Islet of Langerhans (tissue), 1 donor: ENCODE data around the gene RUSF1.
"Not testable (repeated sequence)": the region's sequence is repeated elsewhere in the genome, so short reads cannot be mapped to it uniquely, and the experiment has no call there.

Experiments
- FAIRE-seq: peaks from one replicate; lab custom pipeline; 2011; peaks lifted over from hg19 to GRCh38; lab: Jason Lieb, UNC

RUSF1 gene

DNA sequence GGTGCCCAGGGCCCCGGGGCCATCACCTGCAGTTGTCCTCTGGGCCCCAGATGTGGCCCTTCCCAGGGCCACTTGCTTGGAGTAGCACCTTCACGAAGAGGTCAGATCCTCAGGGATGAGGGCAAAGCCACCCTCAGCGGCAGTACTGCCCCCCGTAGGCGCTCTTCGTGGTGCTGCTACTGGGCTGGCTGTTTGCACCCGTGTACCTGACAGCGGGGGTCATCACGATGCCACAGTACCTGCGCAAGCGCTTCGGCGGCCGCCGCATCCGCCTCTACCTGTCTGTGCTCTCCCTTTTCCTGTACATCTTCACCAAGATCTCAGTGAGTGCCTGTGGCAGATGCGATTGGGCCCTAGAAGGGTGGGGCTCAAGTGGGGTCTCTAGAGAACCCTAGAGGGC lies 22.6 kb downstream of the RUSF1 start:
- FAIRE-seq = no peak

DNA sequence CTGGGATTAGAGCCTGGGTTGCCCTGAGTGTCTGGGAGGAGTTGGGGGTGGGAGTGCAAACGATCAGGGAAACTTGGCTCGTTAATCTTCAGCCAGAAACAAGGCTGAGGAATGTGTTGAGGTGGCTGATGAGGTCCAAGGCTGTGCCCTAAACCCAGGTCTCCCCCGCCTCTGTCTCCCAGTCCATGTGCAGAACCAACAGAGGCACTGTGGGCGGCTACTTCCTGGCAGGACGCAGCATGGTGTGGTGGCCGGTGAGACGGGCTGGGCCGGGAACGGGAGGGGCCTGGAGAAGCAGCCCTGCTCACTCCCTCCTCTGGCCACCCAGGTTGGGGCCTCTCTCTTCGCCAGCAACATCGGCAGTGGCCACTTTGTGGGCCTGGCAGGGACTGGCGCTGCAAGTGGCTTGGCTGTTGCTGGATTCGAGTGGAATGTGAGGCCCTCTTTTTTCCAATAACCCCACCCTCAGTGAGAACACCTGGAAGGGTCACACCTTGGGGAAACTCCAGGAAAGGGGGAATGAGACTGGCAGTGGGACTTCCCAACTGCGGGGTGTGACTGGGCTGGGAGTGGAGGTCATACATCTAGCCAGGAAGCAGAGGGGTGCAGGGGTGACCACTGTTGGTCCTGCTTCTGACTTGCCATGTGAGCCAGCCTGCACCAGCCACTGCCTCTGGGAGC lies 23.6 kb downstream of the RUSF1 start:
- FAIRE-seq = no peak

DNA sequence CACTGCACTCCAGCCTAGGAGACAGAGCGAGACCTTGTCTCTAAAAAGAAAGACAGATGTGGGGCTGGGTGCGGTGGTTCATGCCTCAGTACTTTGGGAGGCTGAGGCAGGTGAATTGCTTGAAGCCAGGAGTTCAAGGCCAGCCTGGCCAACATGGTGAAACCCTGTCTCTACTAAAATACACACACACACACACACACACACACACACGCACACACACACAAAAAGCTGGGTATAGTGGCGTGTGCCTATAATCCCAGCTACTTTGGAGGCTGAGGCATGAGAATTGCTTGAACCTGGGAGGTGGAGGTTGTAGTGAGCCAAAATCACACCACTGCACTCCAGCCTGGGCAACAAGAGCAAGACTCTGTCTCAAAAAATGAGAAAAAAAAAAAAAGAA lies 24.1 kb downstream of the RUSF1 start:
- FAIRE-seq = not testable (repeated sequence)

DNA sequence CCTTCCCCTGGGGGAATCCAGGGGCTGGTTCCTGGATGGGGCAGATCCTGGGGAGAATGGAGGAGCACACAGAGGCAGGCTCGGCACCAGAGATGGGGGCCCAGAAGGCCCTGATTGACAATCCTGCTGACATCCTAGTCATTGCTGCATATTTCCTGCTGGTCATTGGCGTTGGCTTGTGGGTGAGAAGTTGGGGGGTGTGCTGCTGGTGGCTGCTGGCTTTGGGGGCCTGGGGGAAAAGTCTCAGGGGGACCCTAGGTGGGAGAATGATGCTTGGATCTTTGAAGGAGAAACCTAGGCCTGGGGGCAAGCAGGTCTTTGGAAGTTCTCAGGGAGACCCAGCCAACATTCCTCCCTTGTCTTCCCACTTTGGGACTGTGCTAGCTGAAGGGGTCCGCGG lies 25.1 kb downstream of the RUSF1 start, which contains the start of gene SLC5A2:
Gene SLC5A2, plus strand, starts transcription at position 43 of the 400 bp plus-strand sequence. Its CDS starts 14 bp downstream, at position 57.
- no peak for FAIRE-seq

DNA sequence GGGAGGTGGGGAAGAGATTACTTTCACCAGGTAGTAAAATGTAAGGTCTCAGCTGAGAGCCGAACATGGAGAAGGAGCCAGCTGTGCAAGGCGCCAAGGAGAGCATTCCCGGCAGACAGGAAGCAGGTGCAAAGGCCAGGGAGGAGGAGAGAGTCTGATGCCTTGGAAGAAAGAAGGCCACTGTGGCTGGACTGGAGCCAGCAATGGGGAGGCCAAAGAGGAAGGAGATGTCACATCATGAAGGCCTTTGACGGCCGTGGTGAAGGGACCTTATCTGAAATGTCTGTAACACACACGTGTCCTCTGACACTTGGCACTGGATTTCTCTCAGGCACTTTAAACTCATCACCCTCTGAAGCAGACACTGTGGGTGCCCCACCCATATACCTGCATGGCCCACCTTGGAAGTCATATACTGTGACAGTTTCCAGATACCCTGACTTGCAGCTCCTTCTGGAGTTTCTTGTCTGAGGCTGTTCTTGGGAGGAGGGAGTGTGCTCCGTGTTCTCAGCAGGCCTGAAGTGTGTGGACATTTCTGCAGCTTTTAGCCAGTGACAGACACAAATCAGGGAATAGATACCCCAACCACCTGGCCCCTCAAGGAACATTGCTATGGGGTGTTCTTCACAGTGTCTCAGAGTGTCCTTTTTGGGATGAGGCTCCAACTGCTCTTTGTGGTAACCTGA lies 27.2 kb downstream of the RUSF1 start:
- no peak for FAIRE-seq

DNA sequence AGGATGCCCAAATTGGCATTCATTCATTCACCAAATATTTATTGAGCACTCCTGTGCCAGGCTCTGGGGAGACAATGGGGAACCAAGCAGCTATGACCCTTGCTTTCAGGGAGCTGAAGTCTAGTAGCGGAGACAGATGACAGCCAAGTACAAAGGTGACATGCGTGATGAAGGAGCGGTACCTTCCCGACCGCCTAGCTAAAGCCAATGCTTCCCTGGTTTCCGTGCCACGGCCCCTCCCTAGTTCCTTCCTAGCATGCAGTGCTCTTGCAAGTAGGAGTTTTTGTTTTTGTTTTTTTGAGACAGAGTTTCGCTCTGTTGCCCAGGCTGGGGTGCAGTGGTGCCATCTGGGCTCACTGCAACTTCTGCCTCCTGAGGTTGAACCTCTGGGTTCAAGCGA lies 28.4 kb downstream of the RUSF1 start:
- FAIRE-seq = no peak

DNA sequence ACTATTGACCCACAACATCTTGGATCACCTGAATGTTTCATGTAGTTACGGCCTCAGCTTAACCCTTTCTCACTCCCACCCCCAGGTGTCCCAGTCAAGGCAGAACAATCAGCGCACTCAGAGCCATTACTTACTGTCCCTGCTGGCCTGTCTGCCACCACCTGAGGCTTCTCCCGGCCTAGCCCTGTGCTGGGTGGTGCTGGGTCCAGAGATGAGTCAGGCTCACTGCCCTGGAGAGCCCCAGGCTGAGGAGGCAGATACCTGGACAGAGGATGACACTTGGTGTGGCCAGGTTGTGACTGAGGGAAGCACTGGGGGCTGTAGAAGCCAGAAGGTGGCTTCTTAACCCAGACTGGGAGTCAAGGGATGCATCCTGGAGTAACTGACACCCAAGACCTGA lies 29.2 kb downstream of the RUSF1 start:
- no peak for FAIRE-seq

DNA sequence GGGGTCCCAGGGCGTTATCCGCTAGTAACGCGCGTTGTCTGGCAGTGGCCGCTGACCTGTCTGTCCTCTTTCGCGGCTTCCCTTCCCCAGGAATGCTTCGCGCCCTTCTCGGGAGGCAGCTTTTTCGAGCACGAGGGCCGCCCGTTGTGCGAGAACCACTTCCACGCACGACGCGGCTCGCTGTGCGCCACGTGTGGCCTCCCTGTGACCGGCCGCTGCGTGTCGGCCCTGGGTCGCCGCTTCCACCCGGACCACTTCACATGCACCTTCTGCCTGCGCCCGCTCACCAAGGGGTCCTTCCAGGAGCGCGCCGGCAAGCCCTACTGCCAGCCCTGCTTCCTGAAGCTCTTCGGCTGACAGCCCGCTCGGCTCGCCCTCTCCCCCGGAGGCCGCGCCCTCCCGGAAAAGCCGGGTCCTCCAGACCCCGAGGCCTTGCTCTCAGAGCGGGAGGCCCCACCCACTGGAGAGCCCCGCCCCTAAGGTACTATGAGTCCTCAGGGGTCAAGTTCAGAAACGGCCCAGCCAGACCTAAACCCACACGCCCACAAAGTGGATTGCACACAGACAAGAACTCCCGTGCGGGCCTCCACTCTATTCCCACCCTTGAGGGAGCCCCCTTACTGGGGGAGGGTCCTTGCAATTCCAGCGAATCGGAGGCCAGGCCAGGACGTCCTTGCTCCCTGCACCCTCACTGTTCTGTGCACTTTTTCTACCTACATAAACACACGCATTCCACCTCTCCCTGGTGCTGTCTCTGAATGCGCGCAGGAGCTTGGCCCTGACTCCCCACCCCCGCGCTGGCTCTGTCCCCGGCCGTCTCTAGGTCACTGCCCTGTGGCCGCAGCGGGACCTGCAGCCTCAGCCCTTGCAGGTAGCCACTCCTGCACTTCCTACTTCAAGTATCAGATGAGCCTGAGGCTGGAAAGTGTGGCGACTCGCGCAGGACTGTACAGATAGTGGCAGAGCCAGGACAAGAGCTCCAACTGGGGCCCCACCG lies 30.7 kb downstream of the RUSF1 start:
- no peak for FAIRE-seq

DNA sequence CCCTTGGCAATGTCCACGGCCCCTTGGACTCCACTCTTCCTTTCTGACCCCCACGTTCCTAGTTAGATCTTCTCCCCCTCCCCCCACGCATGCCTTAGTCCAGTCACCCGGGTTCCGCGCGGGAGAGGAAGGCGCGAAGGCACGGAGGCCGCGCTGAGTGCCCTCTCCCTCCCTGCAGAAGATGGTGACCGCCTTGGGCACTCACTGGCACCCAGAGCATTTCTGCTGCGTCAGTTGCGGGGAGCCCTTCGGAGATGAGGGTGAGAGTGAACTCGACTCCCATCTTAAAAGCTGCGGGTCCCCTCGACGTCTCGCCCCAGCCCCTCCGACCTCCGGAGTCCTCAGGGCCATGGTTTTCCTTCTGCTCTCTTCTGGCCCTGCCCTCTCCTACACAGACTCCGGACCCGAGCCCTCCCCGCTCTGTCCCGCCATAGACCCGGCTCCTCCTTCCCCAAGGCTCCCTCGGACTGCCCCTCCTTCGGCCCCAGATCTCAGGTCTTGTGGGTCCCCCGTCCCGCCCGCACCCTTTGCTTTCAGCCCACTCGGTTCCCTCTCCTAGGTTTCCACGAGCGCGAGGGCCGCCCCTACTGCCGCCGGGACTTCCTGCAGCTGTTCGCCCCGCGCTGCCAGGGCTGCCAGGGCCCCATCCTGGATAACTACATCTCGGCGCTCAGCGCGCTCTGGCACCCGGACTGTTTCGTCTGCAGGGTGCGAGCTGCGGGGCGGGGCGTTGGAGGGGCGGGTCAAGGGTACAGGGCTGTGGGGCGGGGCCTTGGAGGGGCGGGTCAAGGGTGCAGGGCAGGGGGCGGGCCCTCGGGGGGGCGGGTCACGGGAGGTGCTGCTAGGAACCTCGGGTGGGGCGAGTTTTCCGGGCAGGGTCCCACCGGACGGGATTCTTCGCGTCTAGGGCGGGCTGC lies 31.6 kb downstream of the RUSF1 start:
- FAIRE-seq = no peak

DNA sequence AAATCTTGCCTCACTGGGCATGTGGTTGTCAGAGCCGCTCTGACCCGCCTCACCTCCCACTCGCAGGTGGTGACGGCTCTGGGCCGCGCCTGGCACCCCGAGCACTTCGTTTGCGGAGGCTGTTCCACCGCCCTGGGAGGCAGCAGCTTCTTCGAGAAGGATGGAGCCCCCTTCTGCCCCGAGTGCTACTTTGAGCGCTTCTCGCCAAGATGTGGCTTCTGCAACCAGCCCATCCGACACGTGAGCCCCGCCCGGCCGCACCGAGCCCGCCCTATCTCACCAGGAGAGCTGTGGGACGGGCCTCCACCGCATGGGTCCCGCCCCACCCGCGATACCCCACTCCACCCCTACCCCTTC lies 32.3 kb downstream of the RUSF1 start:
- FAIRE-seq = no peak

DNA sequence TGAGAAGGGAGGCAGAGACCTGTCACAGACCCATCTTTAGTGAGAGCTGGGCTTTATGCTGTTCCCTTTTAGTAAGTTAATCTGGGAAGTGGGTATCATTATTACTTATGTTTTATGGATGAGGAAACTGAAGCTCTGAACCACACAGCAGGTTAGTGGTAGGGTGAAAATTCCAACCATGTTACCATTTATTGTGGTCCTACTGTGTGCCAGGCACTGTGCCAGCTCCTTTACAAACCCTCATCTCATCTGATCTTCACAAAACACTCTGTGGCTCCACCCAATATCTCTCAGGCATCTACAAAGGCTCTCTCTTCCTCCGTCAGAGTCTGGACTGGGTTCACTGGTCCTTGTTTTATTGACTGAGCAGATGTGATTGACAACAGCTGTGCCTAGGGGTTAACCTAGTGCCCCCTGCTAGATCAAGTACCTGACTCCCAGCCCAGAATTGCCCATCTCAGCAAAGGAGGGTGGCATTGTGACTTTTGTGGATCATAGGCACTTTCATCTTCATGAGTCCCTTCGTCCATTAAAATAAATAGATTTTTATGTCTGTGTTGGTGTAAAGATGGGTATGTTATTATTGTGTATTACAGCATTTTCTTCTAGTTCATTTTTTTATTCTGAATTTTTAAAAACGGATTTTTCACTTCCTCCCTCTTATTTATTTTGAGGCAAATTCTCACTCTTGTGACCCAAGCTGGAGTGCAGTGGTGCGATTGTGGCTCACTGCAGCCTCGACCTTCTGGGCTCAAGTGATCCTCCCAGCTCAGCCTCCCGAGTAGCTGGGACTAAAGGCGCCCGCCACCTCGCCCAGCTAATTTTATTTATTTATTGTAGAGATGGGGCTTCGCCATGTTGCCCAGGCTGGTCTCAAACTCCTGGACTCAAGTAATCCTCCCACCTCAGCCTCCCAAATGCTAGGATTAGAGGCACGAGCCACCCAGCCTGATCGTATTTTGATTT lies 33.1 kb downstream of the RUSF1 start:
- no peak for FAIRE-seq

DNA sequence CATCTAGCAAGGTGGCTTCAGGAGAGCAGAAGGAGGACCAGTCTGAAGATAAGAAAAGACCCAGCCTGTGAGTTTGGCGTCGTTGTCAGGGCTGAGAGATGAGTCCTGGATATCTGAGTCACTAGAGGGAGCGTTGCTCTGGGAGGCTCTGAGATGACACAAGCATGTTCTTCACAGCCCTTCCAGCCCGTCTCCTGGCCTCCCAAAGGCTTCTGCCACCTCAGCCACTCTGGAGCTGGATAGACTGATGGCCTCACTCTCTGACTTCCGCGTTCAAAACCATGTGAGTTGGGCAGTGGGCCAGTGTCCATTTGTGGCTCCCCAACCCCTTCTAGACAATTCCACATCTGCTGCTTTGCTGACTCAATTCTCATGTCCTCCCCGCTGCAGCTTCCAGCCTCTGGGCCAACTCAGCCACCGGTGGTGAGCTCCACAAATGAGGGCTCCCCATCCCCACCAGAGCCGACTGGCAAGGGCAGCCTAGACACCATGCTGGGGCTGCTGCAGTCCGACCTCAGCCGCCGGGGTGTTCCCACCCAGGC lies 33.9 kb downstream of the RUSF1 start:
- FAIRE-seq = no peak

DNA sequence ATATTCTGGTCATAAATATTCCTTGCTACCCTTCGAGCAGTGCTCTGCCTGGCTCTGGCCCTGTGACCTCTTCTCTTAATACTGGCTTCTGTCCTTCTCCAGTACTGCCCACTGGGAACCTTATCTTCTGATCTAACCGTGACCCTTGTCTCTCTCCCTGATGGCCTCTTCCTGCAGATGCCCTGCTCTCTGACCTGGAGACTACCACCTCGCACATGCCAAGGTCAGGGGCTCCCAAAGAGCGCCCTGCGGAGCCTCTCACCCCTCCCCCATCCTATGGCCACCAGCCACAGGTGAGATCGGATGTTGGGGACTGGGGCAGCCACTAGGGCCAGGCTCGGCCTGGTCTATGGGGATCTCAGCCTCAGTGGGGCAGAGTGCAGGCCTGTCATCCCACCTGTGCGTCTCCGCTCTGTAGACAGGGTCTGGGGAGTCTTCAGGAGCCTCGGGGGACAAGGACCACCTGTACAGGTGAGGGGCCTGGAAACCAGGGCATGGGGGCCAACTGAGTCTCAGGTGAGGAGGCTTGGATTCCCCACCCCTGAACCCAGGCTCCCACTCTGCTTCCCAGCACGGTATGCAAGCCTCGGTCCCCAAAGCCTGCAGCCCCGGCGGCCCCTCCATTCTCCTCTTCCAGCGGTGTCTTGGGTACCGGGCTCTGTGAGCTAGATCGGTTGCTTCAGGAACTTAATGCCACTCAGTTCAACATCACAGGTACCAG lies 34.8 kb downstream of the RUSF1 start:
- FAIRE-seq = no peak

DNA sequence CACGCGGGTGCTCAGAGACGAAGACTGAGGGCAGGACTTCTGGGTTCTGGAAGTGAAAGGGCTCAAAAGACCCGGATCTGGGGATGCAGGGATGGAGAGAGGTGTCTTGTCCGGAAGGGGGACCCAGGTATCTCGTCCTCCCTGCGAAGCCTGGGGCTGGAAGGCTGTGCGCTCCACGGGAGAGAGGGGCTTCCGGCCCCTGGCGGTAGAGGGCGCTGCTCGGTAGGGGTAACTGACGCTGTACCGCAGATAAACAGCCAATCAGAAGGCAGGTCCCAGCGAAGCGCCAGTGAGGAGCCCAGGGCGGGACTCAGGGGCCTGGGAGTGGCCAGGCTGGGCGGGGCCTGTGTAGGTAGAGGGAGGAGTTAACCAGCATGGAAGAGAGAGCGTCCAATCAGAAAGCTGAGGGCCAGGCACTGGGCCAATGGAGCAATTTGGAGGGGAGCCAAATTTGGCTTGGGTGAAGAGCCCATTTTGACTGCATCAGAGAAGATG lies 35.4 kb downstream of the RUSF1 start:
- no peak for FAIRE-seq

DNA sequence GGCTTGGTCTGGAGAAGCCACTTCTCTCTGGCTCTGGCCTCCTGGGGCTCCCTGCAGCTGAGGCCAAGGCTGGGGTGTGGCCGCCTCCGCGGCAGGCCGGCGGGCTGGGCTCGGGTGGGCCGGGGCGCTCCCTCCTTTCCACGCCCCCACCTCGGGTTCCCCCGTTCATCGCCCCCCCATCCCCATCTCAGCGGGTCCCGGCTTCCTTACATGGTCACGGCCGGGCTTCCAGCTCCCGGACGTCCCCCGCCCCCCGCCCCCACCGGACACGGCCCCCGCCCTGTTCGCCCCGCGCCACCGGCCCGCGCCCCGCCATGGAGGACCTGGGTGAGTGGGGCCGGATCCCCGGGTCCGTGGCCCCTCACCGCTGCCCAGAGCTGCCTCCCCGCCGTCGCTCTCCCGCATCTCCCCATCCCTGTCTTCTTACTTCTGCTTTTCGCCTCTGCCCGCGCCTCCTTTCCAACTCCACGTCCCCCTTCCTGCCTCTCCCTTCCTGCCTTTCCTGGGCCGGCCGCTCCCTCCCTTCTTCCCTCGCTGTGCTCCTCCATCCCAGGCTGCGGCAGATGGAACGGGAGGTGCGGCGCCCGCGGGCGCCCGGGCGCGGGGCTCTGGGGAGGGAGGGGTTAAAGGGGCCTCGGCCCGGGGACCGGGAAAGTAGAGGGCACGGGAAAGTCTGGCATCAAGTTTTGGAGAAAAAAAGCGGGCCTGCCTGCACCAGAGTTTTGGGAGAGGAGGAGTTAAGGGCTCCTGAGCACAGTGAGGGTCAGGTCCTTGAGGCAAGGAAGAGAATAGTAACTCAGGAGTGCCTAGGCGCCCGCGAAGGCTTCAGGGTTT lies 36.1 kb downstream of the RUSF1 start, which contains the start of gene TGFB1I1:
Gene TGFB1I1, plus strand, starts transcription at position 278 of the 834 bp plus-strand sequence. Its CDS starts 37 bp downstream, at position 315.
- FAIRE-seq = no peak

DNA sequence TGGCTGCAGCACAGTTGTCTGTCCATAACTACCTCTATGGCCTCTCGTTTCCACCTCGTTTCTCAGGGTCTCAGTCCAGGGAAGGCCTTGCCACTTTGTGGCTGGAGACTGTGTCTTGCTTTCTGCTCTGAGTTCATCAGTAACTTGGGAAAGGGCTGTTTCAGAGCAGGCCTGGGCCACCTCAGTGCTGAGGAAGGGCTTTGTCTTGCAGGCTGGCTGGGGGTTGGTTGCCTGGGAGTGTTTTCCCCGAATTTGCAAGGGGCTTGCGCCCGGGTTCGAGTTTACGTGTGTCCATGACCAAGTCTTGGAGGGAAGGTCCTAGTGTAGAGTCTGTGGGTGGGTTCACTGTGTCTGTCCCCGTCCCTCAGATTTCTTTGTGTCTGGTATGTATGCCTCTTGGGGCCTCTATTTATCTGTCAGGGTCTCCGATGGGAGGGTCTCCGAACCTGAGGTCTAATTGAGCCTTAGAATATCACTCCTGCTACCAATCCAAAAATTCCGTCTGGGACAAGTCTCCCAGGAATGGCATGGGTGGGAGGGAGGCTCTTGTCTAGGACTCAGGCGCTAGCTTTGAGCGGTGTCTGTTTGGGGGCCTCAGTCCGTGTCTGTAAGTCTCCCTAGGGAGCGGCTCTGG lies 36.8 kb downstream of the RUSF1 start:
- FAIRE-seq = no peak

DNA sequence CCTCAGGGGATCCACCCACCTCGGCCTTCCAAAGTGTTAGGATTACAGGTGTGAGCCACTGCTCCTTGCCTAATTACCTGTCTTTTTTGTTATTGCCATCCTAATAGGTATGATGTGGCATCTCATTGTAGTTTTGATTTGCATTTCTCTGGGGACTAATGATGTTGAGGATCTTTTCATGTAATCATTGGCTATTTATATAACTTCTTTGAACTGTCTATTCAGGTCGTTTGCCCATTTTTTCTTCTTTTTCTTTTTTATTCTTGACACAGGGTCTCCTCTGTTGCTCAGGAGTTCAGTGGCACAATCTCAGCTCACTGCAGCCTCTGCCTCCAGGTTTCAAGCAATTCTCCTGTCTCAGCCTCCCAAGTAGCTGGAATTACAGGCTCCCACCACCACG lies 37.6 kb downstream of the RUSF1 start:
- no peak for FAIRE-seq

DNA sequence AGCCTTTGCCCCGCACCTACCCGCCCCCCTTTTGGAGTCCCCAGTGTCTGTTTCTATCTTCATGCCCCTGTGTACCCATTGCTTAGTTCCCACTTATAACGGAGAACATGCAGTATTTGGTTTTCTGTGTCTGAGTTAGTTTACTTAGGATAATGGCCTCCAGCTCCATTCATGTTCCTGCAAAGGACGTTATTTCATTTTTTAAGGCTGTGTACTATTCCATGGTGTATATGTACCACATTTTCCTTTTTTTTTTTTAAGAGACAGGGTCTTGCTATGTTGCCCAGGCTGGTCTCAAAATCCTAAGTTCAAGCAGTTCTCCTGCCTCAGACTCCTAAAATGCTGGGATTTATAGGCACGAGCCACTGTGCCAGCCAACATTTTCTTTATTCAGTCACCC lies 40.3 kb downstream of the RUSF1 start:
- FAIRE-seq = no peak
